GM19025 (cell line): Measurements from ENCODE around the gene CENPT.

Experiments used
- ATAC-seq: cut with Tn5 transposase; IDR thresholded peaks from one replicate; pipeline ENCODE4 v1.9.1; 2021; ENCODE audit warnings: mild to moderate bottlenecking, low read depth, moderate library complexity; ENCODE audit not compliant: unreplicated experiment

The CENPT gene

GRCh38 chr16:67847064-67847861 is at the start of gene CENPT:
TSS of gene CENPT (minus strand) at chr16:67847693. CDS start at chr16:67833859, 13,834 bp downstream.
- ATAC-seq = peak; percentile 34

DNA sequence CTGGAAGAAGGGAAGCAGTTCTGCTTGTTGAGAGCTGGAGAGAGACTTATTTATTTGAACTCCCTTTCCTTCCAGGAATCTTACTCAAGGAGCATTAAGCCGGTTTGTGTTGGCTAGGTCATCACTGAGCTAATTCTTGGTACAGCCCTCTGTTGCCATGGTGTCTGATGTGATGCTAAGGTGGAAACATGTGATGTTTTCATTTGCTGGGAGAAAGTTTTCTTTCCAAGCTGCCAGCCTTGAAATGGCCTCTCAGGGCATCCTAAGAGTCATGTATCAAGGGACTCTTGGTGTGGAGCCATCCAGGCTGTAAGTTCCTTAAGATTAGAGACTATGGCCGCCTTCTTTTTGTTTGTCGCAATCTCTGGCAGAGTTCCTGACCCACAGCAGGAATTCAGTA is 49.7 kb upstream of the CENPT start:
- no peak for ATAC-seq

DNA sequence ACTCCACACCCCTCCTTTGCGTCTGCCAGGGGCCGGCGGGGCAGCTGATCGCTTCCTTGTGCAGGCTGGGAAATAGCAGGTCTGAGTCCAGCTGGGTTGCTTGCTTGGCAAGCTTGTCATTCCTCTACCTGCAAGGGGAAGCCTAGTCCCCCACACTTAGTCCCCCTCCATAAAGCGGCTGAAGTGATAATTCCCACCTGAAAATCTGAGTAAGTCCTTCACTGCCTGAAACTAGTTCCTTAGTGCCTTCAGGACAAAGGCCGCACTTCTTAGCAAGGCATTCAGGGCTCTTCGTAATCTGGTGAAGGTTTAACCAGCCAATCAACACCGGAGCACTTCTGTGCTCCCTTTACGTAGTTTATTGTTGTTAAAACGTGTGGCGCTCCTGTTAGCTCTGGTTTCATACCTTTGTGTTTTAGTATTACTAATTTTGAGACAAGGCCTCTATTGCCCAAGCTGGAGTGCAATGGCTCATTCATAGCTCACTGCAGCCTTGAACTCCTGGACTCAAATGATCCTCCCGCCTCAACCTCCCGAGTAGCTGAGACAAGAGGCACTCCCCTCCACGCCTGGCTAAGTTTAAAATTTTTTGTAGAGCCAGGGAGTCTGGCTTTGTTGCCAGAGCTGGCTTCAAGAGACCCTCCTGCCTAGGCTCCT is 46.4 kb upstream of the CENPT start:
- ATAC-seq = no peak

DNA sequence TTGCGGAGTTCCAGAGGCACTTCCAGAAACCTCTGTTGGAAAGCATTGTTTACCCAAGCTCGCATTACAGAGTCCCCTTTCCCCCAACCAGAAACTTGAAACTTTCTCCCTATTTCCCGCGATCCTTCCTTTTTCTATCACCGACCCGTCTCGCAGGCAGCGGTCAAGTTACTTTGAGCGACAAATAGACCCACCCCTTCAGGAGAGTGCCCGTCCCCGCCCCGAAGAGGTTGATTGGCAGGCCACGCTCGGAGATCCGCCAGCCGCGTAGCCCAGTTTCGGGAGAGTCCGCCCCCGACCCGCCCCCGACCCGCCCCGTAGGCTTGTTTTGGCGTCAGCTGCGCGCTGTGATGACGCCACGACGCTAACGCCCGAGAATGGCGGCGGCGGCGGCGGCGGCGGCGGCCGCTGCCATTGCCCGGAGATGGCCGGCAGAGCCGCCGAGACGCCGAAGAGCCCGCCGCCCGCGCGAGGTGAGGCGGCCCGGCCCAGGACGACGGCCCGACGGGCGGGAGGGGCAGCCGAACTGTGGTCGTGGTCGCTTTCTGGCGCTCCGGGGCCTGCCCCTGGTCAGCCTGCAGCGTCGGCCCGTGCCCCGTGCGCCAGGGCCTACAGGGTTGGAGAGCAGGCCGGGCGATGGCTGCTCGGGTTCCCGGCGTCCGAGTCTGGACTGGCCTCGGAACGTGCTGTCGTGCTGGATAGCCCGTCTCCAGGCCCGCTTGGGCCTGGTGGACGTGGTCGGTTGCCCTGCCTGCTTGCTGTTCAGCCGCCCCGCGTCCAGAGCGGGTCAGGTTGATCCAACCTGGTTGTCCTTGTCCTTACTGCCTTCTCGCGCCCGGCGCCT is 45.6 kb upstream of the CENPT start, which contains the start of gene PSKH1:
Gene PSKH1 (plus strand): TSS at position 356 of the 844 bp plus-strand sequence. CDS start 15,496 bp downstream, outside the sequence.
- peak; percentile 87 for ATAC-seq

DNA sequence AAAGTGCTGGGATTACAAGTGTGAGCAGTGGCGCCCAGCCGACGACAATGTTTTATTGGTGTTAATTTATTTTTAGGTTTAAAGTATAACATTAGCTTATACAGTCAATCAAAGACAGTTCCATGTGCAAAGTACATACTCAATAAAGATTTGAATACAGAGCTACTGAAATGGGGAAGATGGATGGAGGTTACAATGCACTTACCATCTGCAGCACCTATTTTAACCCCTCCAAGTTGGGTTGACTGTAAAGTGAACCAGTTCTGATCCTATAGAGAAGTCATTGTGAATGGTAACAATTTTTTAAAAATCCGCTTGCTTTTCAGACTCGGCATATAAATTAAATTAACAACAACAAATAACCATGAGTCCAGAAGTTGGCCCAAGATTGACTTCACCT is 44.9 kb upstream of the CENPT start:
- no peak for ATAC-seq

GRCh38 chr16:67888331-67888730 is 40.8 kb upstream of the CENPT start:
- ATAC-seq = no peak

DNA sequence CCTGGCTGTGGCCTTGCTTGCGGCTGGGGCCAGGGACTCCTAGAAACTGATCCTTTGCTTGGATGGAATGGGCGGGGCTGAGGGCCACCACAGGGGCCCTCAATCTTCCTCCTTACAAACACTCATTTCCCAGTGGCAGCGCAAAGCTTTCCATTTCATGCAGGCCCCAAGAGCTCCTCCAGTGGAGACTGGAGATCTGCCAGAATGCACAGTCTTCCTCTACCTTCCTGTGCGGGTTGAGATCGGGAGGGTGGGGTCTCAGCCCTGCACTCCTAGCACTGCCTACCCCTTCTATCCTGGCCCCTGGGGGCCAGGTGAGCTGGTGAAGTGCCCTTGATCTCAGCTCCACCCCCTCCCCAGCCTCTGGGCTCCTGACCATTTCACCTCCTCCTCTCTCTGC is 38.9 kb upstream of the CENPT start:
- ATAC-seq = no peak

- no peak for ATAC-seq
Observed at GRCh38 chr16:67885976-67886375, 38.5 kb upstream of the CENPT start.

DNA sequence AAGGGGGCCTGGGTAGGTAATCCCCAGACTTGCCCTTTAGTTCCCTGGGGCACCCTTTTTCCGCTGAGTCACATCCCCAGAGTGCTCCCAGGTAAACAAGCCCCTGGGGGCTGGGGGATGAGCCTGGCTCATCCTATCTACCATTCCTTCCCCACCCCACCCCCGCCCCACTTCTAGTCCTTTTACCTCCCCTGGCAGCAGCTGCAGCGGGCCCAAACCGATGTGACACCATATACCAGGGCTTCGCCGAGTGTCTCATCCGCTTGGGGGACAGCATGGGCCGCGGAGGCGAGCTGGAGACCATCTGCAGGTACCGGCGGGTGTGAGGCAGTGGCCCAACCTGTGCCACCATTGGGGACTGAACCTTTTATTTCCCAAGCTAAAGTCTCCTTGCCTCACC is 38.1 kb upstream of the CENPT start:
- no peak for ATAC-seq

GRCh38 chr16:67884684-67885083 is 37.2 kb upstream of the CENPT start, which contains the start of gene NRN1L:
TSS of gene NRN1L (plus strand) at chr16:67884885. CDS start at chr16:67884904, 19 bp downstream.
- no peak for ATAC-seq

GRCh38 chr16:67883872-67884261 is 36.4 kb upstream of the CENPT start:
- no peak for ATAC-seq

- no peak for ATAC-seq
Observed at GRCh38 chr16:67883146-67883871, 35.8 kb upstream of the CENPT start.

DNA sequence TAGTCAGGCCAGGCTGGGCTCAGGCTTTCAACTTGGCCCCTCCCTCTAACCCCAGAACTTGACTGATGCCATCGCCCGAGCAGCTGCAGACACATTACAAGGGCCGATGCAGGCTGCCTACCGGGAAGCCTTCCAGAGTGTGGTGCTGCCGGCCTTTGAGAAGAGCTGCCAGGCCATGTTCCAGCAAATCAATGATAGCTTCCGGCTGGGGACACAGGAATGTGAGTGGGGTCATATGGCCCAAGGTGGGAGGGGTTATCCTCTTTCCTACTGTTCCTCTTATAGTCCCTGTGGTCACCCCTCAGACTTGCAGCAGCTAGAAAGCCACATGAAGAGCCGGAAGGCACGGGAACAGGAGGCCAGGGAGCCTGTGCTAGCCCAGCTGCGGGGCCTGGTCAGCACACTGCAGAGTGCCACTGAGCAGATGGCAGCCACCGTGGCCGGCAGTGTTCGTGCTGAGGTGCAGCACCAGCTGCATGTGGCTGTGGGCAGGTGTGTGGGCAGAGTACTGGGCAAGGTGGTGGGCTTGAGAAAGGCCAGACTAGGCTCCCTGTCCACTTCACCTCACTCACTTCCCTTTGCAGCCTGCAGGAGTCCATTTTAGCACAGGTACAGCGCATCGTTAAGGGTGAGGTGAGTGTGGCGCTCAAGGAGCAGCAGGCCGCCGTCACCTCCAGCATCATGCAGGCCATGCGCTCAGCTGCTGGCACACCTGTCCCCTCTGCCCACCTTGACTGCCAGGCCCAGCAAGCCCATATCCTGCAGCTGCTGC is 35.1 kb upstream of the CENPT start:
- ATAC-seq = no peak

DNA sequence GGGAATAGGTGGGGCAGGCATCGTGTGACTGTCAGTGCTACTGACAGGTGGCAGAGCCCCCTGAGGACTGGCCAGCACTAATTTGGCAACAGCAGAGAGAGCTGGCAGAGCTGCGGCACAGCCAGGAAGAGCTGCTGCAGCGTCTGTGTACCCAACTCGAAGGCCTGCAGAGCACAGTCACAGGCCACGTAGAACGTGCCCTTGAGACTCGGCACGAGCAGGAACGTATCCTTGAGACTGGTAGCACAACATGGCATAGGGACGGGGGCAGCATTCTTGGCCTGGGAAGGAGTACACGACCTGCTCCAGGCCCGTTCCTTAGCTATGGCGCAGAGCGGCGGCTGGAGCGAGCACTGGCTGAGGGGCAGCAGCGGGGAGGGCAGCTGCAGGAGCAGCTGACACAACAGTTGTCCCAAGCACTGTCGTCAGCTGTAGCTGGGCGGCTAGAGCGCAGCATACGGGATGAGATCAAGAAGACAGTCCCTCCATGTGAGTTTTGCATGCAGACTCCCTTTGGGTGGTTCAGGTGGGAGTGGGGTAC is 34.2 kb upstream of the CENPT start:
- ATAC-seq = no peak

DNA sequence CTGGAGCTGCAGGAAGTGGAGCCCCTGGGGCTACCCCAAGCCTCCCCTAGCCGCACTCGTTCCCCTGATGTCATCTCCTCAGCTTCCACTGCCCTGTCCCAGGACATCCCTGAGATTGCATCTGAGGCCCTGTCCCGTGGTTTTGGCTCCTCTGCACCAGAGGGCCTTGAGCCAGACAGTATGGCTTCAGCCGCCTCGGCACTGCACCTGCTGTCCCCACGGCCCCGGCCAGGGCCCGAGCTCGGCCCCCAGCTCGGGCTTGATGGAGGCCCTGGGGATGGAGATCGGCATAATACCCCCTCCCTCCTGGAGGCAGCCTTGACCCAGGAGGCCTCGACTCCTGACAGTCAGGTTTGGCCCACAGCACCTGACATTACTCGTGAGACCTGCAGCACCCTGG is 33.1 kb upstream of the CENPT start:
- no peak for ATAC-seq

- ATAC-seq = no peak
Observed at GRCh38 chr16:67879936-67880335, 32.4 kb upstream of the CENPT start.

GRCh38 chr16:67879462-67879861 is 32.0 kb upstream of the CENPT start:
- no peak for ATAC-seq

DNA sequence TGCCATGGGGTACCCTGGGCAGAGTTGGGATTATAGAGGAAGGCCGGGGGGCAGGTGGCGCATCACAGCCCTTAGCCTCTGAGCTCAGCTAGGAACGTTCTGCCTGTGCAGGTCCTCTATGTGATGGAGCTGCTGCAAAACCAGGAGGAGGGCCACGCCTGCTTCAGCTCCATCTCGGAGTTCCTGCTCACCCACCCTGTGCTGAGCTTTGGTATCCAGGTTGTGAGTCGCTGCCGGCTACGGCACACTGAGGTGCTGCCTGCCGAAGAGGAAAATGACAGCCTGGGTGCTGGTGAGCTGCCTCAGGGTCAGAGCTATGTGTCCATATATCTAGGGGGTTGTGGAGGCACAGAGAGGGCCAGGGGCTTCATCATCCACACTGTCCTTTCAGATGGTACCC is 31.4 kb upstream of the CENPT start:
- no peak for ATAC-seq

DNA sequence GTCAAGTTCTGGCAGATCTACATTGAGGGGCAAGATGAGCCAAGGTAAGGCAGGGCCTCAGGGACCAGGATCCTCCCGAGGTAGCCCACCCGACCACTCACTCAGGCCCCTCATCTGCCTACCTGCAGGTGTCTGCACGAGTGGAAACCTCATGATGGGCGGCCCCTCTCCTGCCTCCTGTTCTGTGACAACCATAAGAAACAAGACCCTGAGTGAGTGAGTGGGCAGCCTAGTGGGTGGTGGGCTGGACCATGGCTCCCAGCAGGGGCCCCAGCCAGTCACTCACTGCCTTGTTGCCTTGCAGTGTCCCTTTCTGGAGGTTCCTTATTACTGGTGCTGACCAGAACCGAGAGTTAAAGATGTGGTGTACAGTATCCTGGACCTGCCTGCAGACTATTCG is 30.7 kb upstream of the CENPT start:
- no peak for ATAC-seq
